ENCODE measurements around the gene RPL13A.

RPL13A gene

DNA sequence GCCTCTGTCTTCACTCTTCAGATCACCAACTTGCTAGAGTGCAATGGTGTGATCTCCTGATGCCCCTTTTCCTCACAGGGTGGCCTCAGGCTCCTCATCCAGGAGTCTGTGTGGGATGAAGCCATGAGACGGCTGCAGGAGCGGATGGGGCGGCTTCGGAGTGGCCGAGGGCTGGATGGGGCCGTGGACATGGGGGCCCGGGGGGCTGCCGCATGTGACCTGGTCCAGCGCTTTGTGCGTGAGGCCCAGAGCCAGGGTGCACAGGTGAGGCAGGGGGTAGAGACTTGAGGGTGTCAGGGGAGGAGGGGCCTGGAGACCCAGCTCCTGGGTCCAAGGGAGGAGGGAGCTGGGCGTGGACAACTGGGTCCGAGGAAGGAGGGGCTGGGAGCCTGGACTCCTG is 24.9 kb upstream of the RPL13A start:
- TF ChIP-seq PPARA (CRISPR knock-in tag; IDR thresholded peaks at IDR 0.05; ENCODE audit: borderline replicate concordance), result no peak
- TF ChIP-seq TOX (CRISPR knock-in tag; IDR thresholded peaks at IDR 0.05; ENCODE audit: borderline replicate concordance), result no peak
- TF ChIP-seq ZC3H10 (CRISPR knock-in tag; IDR thresholded peaks at IDR 0.05), result no peak
- TF ChIP-seq GLIS3 (CRISPR knock-in tag; IDR thresholded peaks at IDR 0.05), result no peak
- no peak for TF ChIP-seq ARNTL (CRISPR knock-in tag; IDR thresholded peaks at IDR 0.05; ENCODE audit: borderline replicate concordance, low read depth)
- ATAC-seq, result no peak

DNA sequence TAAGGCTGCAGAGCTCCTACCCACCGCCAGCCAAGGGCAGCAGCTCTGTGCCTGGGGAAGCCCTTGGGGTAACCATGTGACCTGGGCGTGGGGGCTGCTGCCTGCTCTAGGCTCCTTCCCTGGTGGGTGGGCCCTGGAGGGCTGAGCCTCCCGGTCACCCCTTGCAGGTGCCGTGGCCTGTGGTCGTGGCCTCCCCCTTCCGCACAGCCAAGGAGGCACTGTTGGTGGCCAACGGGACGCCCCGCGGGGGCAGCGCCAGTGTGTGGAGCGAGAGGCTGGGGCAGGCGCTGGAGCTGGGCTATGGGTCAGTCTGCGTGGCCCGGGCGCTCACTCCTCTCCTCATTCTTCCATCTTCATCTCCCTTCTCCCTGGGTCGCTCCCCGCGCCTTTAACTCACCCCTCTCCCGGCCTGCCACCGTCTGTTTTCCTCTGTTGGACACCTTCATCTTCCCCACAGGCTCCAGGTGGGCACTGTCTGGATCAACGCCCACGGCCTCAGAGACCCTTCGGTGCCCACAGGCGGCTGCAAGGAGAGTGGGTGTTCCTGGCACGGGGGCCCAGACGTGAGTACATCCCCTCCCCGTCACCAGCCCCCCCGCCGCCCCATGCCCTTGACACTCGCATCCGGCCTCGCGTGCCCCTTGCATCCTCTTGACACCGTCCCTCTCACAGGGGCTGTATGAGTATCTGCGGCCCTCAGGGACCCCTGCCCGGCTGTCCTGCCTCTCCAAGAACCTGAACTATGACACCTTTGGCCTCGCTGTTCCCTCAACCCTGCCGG is 23.3 kb upstream of the RPL13A start:
- TF ChIP-seq SNAI2 (CRISPR knock-in tag; IDR thresholded peaks at IDR 0.05) (no peak), ZNF565 (CRISPR knock-in tag; conservative IDR thresholded peaks at IDR 0.05; ENCODE audit: low read depth) (no peak), ESRRG (CRISPR knock-in tag; IDR thresholded peaks at IDR 0.05) (no peak), BACH2 (CRISPR knock-in tag; IDR thresholded peaks at IDR 0.05; ENCODE audit: borderline replicate concordance) (no peak), ZNF70 (CRISPR knock-in tag; IDR thresholded peaks at IDR 0.05) (no peak), ZC3H10 (CRISPR knock-in tag; IDR thresholded peaks at IDR 0.05) (no peak), ZNF8 (CRISPR knock-in tag; IDR thresholded peaks at IDR 0.05) (no peak), RARB (CRISPR knock-in tag; IDR thresholded peaks at IDR 0.05) (no peak), ZFP3 (CRISPR knock-in tag; IDR thresholded peaks at IDR 0.05) (no peak)
- TF ChIP-seq, protein P1, sequence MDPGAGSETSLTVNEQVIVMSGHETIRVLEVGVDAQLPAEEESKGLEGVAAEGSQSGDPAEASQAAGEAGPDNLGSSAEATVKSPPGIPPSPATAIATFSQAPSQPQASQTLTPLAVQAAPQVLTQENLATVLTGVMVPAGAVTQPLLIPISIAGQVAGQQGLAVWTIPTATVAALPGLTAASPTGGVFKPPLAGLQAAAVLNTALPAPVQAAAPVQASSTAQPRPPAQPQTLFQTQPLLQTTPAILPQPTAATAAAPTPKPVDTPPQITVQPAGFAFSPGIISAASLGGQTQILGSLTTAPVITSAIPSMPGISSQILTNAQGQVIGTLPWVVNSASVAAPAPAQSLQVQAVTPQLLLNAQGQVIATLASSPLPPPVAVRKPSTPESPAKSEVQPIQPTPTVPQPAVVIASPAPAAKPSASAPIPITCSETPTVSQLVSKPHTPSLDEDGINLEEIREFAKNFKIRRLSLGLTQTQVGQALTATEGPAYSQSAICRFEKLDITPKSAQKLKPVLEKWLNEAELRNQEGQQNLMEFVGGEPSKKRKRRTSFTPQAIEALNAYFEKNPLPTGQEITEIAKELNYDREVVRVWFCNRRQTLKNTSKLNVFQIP (CRISPR knock-in tag; IDR thresholded peaks at IDR 0.05; ENCODE audit: borderline replicate concordance, low read depth), result no peak

DNA sequence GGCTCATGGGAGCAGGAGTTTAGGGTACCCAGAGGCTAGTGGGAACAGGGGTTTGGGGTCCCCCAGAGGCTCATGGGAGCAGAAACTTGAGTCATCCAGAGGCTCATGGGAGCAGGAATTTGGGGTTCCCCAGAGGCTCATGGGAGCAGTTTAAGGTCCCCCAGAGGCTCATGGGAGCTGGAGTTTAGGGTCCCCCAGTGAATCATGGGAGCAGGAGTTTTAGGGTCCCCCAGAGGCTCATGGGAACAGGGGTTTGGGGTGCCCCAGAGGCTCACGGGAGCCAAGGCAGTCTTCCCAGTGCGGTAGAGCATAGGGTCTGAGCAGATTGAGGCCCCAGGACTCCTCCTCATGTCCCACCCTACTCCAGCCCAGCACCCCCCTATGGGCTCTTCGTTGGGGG is 22.0 kb upstream of the RPL13A start:
- TF ChIP-seq ZC3H10 (CRISPR knock-in tag; IDR thresholded peaks at IDR 0.05) (no peak), ESRRG (CRISPR knock-in tag; IDR thresholded peaks at IDR 0.05) (no peak), TOX (CRISPR knock-in tag; IDR thresholded peaks at IDR 0.05; ENCODE audit: borderline replicate concordance) (no peak), OSR1 (CRISPR knock-in tag; IDR thresholded peaks at IDR 0.05) (no peak), ARNTL (CRISPR knock-in tag; IDR thresholded peaks at IDR 0.05; ENCODE audit: borderline replicate concordance, low read depth) (no peak), ISL1 (CRISPR knock-in tag; IDR thresholded peaks at IDR 0.05) (no peak), ZNF565 (CRISPR knock-in tag; conservative IDR thresholded peaks at IDR 0.05; ENCODE audit: low read depth) (no peak)
- TF ChIP-seq, protein P2, sequence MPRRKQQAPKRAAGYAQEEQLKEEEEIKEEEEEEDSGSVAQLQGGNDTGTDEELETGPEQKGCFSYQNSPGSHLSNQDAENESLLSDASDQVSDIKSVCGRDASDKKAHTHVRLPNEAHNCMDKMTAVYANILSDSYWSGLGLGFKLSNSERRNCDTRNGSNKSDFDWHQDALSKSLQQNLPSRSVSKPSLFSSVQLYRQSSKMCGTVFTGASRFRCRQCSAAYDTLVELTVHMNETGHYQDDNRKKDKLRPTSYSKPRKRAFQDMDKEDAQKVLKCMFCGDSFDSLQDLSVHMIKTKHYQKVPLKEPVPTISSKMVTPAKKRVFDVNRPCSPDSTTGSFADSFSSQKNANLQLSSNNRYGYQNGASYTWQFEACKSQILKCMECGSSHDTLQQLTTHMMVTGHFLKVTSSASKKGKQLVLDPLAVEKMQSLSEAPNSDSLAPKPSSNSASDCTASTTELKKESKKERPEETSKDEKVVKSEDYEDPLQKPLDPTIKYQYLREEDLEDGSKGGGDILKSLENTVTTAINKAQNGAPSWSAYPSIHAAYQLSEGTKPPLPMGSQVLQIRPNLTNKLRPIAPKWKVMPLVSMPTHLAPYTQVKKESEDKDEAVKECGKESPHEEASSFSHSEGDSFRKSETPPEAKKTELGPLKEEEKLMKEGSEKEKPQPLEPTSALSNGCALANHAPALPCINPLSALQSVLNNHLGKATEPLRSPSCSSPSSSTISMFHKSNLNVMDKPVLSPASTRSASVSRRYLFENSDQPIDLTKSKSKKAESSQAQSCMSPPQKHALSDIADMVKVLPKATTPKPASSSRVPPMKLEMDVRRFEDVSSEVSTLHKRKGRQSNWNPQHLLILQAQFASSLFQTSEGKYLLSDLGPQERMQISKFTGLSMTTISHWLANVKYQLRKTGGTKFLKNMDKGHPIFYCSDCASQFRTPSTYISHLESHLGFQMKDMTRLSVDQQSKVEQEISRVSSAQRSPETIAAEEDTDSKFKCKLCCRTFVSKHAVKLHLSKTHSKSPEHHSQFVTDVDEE (CRISPR knock-in tag; IDR thresholded peaks at IDR 0.05), result no peak
- no peak for ATAC-seq

More for the DNA sequence above, 23.3 kb upstream of the RPL13A start:
- no peak for ATAC-seq

DNA sequence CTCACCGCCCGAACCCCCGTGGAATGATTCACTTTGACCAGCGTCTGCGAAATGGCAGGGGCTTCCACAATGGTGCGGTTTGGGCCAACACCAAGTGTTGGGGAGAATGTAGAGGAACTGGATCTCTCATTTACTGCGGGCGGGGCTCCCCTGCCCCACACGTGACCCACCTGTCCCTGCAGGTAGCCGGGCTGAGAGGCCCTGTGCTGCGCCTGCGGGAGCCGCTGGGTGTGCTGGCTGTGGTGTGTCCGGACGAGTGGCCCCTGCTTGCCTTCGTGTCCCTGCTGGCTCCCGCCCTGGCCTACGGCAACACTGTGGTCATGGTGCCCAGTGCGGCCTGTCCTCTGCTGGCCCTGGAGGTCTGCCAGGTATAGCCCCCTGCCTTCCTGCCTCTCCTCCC is 19.2 kb upstream of the RPL13A start:
- ATAC-seq, result no peak
- TF ChIP-seq BACH2 (CRISPR knock-in tag; IDR thresholded peaks at IDR 0.05; ENCODE audit: borderline replicate concordance) (no peak), ISL1 (CRISPR knock-in tag; IDR thresholded peaks at IDR 0.05) (no peak), ARNTL (CRISPR knock-in tag; IDR thresholded peaks at IDR 0.05; ENCODE audit: borderline replicate concordance, low read depth) (no peak), RARB (CRISPR knock-in tag; IDR thresholded peaks at IDR 0.05) (no peak), ESRRG (CRISPR knock-in tag; IDR thresholded peaks at IDR 0.05) (no peak), ZNF565 (CRISPR knock-in tag; conservative IDR thresholded peaks at IDR 0.05; ENCODE audit: low read depth) (no peak), OSR1 (CRISPR knock-in tag; IDR thresholded peaks at IDR 0.05) (no peak), ZFP30 (CRISPR knock-in tag; IDR thresholded peaks at IDR 0.05) (no peak), CSDC2 (CRISPR knock-in tag; IDR thresholded peaks at IDR 0.05) (no peak), GLIS3 (CRISPR knock-in tag; IDR thresholded peaks at IDR 0.05) (no peak), PPARA (CRISPR knock-in tag; IDR thresholded peaks at IDR 0.05; ENCODE audit: borderline replicate concordance) (no peak), TCF4 (CRISPR knock-in tag; IDR thresholded peaks at IDR 0.05; ENCODE audit: borderline replicate concordance) (no peak), ZC3H10 (CRISPR knock-in tag; IDR thresholded peaks at IDR 0.05) (no peak)
- TF ChIP-seq, protein P2 (CRISPR knock-in tag; IDR thresholded peaks at IDR 0.05), result no peak
- TF ChIP-seq, protein P3, sequence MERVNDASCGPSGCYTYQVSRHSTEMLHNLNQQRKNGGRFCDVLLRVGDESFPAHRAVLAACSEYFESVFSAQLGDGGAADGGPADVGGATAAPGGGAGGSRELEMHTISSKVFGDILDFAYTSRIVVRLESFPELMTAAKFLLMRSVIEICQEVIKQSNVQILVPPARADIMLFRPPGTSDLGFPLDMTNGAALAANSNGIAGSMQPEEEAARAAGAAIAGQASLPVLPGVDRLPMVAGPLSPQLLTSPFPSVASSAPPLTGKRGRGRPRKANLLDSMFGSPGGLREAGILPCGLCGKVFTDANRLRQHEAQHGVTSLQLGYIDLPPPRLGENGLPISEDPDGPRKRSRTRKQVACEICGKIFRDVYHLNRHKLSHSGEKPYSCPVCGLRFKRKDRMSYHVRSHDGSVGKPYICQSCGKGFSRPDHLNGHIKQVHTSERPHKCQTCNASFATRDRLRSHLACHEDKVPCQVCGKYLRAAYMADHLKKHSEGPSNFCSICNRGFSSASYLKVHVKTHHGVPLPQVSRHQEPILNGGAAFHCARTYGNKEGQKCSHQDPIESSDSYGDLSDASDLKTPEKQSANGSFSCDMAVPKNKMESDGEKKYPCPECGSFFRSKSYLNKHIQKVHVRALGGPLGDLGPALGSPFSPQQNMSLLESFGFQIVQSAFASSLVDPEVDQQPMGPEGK (CRISPR knock-in tag; IDR thresholded peaks at IDR 0.05; ENCODE audit: borderline replicate concordance), result no peak
- TF ChIP-seq, protein P1 (CRISPR knock-in tag; IDR thresholded peaks at IDR 0.05; ENCODE audit: borderline replicate concordance, low read depth), result no peak
- TF ChIP-seq, protein P4, sequence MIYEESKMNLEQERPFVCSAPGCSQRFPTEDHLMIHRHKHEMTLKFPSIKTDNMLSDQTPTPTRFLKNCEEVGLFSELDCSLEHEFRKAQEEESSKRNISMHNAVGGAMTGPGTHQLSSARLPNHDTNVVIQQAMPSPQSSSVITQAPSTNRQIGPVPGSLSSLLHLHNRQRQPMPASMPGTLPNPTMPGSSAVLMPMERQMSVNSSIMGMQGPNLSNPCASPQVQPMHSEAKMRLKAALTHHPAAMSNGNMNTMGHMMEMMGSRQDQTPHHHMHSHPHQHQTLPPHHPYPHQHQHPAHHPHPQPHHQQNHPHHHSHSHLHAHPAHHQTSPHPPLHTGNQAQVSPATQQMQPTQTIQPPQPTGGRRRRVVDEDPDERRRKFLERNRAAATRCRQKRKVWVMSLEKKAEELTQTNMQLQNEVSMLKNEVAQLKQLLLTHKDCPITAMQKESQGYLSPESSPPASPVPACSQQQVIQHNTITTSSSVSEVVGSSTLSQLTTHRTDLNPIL (CRISPR knock-in tag; IDR thresholded peaks at IDR 0.05; ENCODE audit: low read depth), result no peak

All from SK-N-SH treated with all-trans-retinoic acid at 6 μM for 48 hours (cell line).